ENCODE measurements around the gene ZNF205. TPM values are rescaled to one million over a fixed set of nuclear protein-coding genes. Genes with fewer than 3 reads are reported as not detected.

The ZNF205 gene
- total and polyA plus RNA-seq, 10 of the 15 experiments (the other 5 are each of a cell fraction or from before 2014, with no cell fraction given): 0.26 to 1.5 (median 0.78) TPM; not detected in 2

DNA sequence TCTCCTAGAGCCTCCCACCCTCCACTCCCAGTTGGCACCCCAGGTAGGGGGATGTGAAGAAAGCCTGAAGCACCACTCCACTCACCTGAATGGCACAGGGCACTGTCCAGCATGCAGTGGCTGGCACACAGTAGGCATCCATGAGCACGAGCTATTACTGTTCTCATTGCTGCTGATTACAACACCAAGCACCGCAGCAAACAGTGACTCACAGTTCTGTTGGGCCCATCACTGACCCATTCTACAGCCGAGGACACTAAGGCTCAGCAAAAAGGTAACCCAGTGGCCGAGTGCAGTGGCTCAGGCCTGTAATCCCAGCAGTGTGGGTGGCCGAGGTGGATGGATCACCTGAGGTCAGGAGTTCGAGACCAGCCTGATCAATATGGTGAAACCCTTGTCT lies 16.0 kb upstream of the ZNF205 start:
- no peak overlapping the region for H2AFZ ChIP-seq (ENCODE audit: control insufficient read depth, low read depth, low read length)
- TF ChIP-seq NR2C2 (IDR thresholded peaks at IDR 0.05; ENCODE audit: borderline replicate concordance, control insufficient read depth, insufficient read length, low read depth) (no peak), HDAC2 (IDR thresholded peaks at IDR 0.05) (no peak), ATF7 (IDR thresholded peaks at IDR 0.05; ENCODE audit: low read depth) (no peak), IKZF2 (IDR thresholded peaks at IDR 0.05) (no peak), JUND (IDR thresholded peaks at IDR 0.05; ENCODE audit: low read depth, low read length) (no peak), ZBTB40 (IDR thresholded peaks at IDR 0.05; ENCODE audit: borderline replicate concordance) (no peak), NFIC (IDR thresholded peaks at IDR 0.05; ENCODE audit: low read depth, low read length) (no peak), PML (IDR thresholded peaks at IDR 0.05; ENCODE audit: low read length) (no peak), GATAD2B (conservative IDR thresholded peaks at IDR 0.05; ENCODE audit: low read depth) (no peak), ZNF217 (IDR thresholded peaks at IDR 0.05) (no peak), POLR2AphosphoS5 (IDR thresholded peaks at IDR 0.05; ENCODE audit: low read length) (no peak), SIN3A (IDR thresholded peaks at IDR 0.05; ENCODE audit: low read depth, low read length) (no peak), NFYA (IDR thresholded peaks at IDR 0.05; ENCODE audit: borderline replicate concordance, low read depth, low read length) (no peak), MTA2 (IDR thresholded peaks at IDR 0.05; ENCODE audit: low read depth) (no peak), ZNF24 (IDR thresholded peaks at IDR 0.05) (no peak), CHD1 (IDR thresholded peaks at IDR 0.05; ENCODE audit: low read depth, low read length) (no peak), CBX3 (IDR thresholded peaks at IDR 0.05; ENCODE audit: borderline replicate concordance, low read depth) (no peak)
- TF ChIP-seq, protein P1, sequence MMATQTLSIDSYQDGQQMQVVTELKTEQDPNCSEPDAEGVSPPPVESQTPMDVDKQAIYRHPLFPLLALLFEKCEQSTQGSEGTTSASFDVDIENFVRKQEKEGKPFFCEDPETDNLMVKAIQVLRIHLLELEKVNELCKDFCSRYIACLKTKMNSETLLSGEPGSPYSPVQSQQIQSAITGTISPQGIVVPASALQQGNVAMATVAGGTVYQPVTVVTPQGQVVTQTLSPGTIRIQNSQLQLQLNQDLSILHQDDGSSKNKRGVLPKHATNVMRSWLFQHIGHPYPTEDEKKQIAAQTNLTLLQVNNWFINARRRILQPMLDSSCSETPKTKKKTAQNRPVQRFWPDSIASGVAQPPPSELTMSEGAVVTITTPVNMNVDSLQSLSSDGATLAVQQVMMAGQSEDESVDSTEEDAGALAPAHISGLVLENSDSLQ (IDR thresholded peaks at IDR 0.05): no peak
- TF ChIP-seq, protein P2, sequence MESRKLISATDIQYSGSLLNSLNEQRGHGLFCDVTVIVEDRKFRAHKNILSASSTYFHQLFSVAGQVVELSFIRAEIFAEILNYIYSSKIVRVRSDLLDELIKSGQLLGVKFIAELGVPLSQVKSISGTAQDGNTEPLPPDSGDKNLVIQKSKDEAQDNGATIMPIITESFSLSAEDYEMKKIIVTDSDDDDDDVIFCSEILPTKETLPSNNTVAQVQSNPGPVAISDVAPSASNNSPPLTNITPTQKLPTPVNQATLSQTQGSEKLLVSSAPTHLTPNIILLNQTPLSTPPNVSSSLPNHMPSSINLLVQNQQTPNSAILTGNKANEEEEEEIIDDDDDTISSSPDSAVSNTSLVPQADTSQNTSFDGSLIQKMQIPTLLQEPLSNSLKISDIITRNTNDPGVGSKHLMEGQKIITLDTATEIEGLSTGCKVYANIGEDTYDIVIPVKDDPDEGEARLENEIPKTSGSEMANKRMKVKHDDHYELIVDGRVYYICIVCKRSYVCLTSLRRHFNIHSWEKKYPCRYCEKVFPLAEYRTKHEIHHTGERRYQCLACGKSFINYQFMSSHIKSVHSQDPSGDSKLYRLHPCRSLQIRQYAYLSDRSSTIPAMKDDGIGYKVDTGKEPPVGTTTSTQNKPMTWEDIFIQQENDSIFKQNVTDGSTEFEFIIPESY (IDR thresholded peaks at IDR 0.05): no peak
- ATAC-seq (no peak), FAIRE-seq (no peak), DNase-seq (ENCODE audit: low read depth, low spot score) (no peak)
- 43% methylated on average over 6 of the region's 6 CpGs for WGBS (ENCODE audit: insufficient coverage, insufficient replicate concordance, low lambda C conversion rate, missing lambda C conversion rate)
- H4K20me1 ChIP-seq (ENCODE audit: control insufficient read depth, insufficient read depth): no peaks in the 10 kb centered on the region
- no TSS peak for BruUV-seq (replicated peaks)
- H3K27me3 ChIP-seq (replicated peaks in 1 of 2; ENCODE audit: control insufficient read depth in 2 of 2, insufficient read depth in 2 of 2, low read length in 1 of 2): no peaks in the 10 kb centered on the region
- ChIA-PET RAD21 (ENCODE audit: unreplicated experiment) (interaction anchor here (0.5 to 5.3 kb wide), 8 partner anchors 9 to 103 kb away, joined by 3 to 55 read pairs (median 4); partner anchors contain the start of gene ZNF213), SMC1A (ENCODE audit: uncharacterized antibody, unreplicated experiment) (interaction anchor here (0.8 to 7.4 kb wide), 7 partner anchors 9 to 93 kb away, joined by 3 to 67 read pairs (median 4); partner anchors contain the start of gene IL32), POLR2A (interaction anchor here (0.5 to 1.9 kb wide), 5 partner anchors 19 to 76 kb away, joined by 3 to 9 read pairs (median 4); partner anchors contain the start of gene IL32), CTCF (interaction anchor here (0.5 to 21.2 kb wide), 18 partner anchors 11 to 1340 kb away, joined by 3 to 396 read pairs (median 5); partner anchors contain the start of gene IL32)
- H3K4me1 ChIP-seq (ENCODE audit: control insufficient read depth, insufficient read depth, low read length): peaks cover 19% of the 10 kb centered on the region
- no peak overlapping the region for H3K4me2 ChIP-seq (ENCODE audit: control insufficient read depth, insufficient read depth)
- in situ Hi-C loops (cut with MboI) (loop anchor here (5.0 kb wide), 1 partner anchor 34 kb away; no protein-coding TSS in a partner anchor), intact Hi-C loops (cut with micrococcal nuclease; ENCODE audit: unreplicated experiment) (no loop called here)
- H3K36me3 ChIP-seq (ENCODE audit: control insufficient read depth in 2 of 2, insufficient read depth in 2 of 2, low read length in 1 of 2): no peaks in the 10 kb centered on the region
- no peak overlapping the region for H3K27ac ChIP-seq (ENCODE audit: control insufficient read depth, insufficient read depth)
- no peaks in the 10 kb centered on the region for H3K79me2 ChIP-seq (ENCODE audit: control insufficient read depth, insufficient read depth, low read length)
- no peak overlapping the region for H3K9ac ChIP-seq (ENCODE audit: control insufficient read depth, insufficient read depth, low read length)
- H3K9me3 ChIP-seq (replicated peaks; ENCODE audit: control insufficient read depth, insufficient read depth, low read length): no peaks in the 10 kb centered on the region
- no peak overlapping the region for H3K4me3 ChIP-seq

Data from GM12878 (cell line).